ENCODE results near the gene COL6A3.

GRCh38 chr2:237351796-237352195 lies 62.2 kb downstream of the COL6A3 start:
- no peak for TF ChIP-seq POLR2AphosphoS5 (IDR thresholded peaks at IDR 0.05)
- TF ChIP-seq CTCF (IDR thresholded peaks at IDR 0.05): no peak

Data from prostate gland (tissue), 2 donors.